Glomerular endothelial cell (primary cell): ENCODE measurements around the gene MLH1. TPM values are rescaled to one million over a fixed set of nuclear protein-coding genes. Genes with fewer than 3 reads are reported as not detected.

Experiments
- DNase-seq: peaks from one replicate; pipeline ENCODE4 v3.0.0-alpha.2; 2011; ENCODE audit warnings: low read depth, low spot score; ENCODE audit errors: extremely low read depth
- total RNA-seq: library from RNA; depleted of rRNA; stranded (reverse); fragments of >200 nt; gene quantifications from 2 replicates; pipeline ENCODE4 v1.2.3, GENCODE V29; 2015

The MLH1 gene
- total RNA-seq, 1 donor from 2014 or later = 27.8 TPM

GRCh38 chr3:37086918-37087317, 93.6 kb downstream of the MLH1 start:
- DNase-seq = no peak

GRCh38 chr3:37087870-37088269, 94.6 kb downstream of the MLH1 start:
- no peak for DNase-seq

- DNase-seq = no peak
Measured at GRCh38 chr3:37092484-37092883, 99.2 kb downstream of the MLH1 start.

- no peak for DNase-seq
Measured at GRCh38 chr3:37093481-37093880, 100.2 kb downstream of the MLH1 start.

GRCh38 chr3:37094636-37095035, 101.3 kb downstream of the MLH1 start:
- DNase-seq = no peak

GRCh38 chr3:37096288-37096687, 103.0 kb downstream of the MLH1 start:
- peak; percentile 36 for DNase-seq

- no peak for DNase-seq
Measured at GRCh38 chr3:37096975-37097374, 103.7 kb downstream of the MLH1 start.

- no peak for DNase-seq
Measured at GRCh38 chr3:37097776-37098175, 104.5 kb downstream of the MLH1 start.

- DNase-seq = no peak
Measured at GRCh38 chr3:37098884-37099283, 105.6 kb downstream of the MLH1 start.

GRCh38 chr3:37099469-37099868, 106.2 kb downstream of the MLH1 start:
- DNase-seq = no peak

- DNase-seq = no peak
Measured at GRCh38 chr3:37100411-37100810, 107.1 kb downstream of the MLH1 start.

Other genes starting within 250 kb of the MLH1 start
- not detected in 2 replicates for gene DCLK3, start 229.0 kb upstream of the MLH1 start, total RNA-seq
- 9.9 and 16.8 TPM in 2 replicates for gene TRANK1, start 48.5 kb upstream of the MLH1 start, total RNA-seq
- 8.9 and 9.0 TPM in 2 replicates for gene EPM2AIP1, start 387 bp upstream of the MLH1 start, total RNA-seq
- gene LRRFIP2, start 181.1 kb downstream of the MLH1 start, total RNA-seq = 55.5 and 57.9 TPM in 2 replicates
- gene GOLGA4, start 249.8 kb downstream of the MLH1 start, total RNA-seq = 45.0 and 55.5 TPM in 2 replicates